ENCODE data around the gene GALNT16. TPM values are rescaled to one million over a fixed set of nuclear protein-coding genes. Genes with fewer than 3 reads are reported as not detected.
"Not testable (repeated sequence)": the region's sequence is repeated elsewhere in the genome, so short reads cannot be mapped to it uniquely, and the experiment has no call there.

Gene GALNT16
- total RNA-seq (2014; rRNA removed) (0.17 and 0.33 TPM in 2 replicates), Bru-seq, nascent RNA (percentile 16 among the genes with signal in this experiment), BruChase-seq, experiment 1, labeled RNA remaining after a 6-hour chase (percentile 32 among the genes with signal in this experiment), BruChase-seq, experiment 2, labeled RNA remaining after a 2-hour chase (percentile 38 among the genes with signal in this experiment)
- long read RNA-seq = 0 reads

DNA sequence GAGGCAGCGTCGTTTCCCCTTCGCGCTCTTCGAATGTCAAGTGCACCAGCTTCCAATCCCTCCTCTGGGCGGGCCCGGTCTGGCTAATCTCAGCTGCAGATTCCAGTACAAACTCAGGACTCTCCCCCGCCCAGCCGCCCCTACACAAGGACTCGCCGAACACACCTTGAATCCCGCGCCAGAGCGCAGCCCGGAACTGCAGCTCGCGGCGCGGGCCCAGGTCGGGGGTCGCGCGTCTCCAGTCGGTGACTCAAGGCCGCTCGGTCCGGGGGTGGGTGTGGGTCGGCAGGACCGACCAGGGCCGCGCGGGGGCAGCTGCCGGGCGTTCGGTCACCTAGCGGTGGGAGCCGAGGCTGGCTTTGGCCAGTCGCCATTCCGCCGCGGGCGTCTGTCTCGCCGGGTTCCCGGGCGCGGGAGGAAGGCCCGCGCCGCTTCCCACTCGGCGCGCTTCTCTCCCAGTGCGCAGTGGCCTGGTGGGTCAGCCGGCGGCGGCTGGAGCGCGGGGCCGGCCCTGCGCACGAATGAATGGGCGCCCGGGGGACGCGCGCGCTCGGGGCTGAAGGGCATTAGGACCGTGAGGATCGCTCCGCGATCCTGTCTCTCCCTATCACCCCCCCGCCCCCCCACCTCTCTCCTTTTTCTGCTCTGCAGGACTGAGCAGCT, at the start of gene GALNT16:
Gene GALNT16, plus strand, starts transcription at position 632 of the 663 bp plus-strand sequence. CDS start 133 bp downstream, outside the sequence.
- H3K4me3 ChIP-seq (ENCODE audit: low read length) = peak within 1 kb of the TSS; percentile 54
- CTCF ChIA-PET = no interaction called here
- POLR2A ChIA-PET (ENCODE audit: unreplicated experiment) = no interaction called here

DNA sequence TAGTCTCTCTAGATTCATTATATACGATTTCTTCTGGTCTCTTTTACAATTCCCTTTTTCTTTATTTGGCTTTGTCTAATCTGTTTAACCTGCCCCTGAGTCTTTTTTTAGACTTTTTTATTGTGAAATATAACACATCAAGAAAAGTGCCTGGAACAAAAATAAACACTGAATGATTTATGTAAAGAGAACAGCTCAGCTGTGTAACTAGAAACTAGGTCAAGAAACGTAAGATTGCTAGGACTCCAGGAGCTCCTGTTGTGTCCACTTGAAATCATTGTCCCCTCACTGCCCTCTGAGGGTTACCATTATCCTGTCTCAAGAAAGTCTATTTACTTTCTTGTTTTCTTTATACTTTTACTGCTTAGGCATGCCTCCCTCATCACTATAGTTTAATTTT, 45.6 kb upstream of the GALNT16 start:
- peaks cover 8% of the 10 kb centered on the region; the same call in 1 of the 2 replicates for H3K36me3 ChIP-seq (ENCODE audit: low read depth, low read length)
- peak; percentile 100 for ATAC-seq
- no peak for TF ChIP-seq EZH2 (IDR thresholded peaks at IDR 0.05; ENCODE audit: low read length, unreplicated experiment)
- no peak for TF ChIP-seq CTCF (conservative IDR thresholded peaks at IDR 0.05; ENCODE audit: low read depth, low read length)
- H3K4me3 ChIP-seq (ENCODE audit: low read length) = no peak overlapping the region
- H4K20me1 ChIP-seq (ENCODE audit: low read length) = no peaks in the 10 kb centered on the region
- intact Hi-C loops (cut with micrococcal nuclease) = loop anchor here (1.0 kb wide), 3 partner anchors 10 to 85 kb away; no protein-coding TSS in a partner anchor
- no peak overlapping the region for H2AFZ ChIP-seq (ENCODE audit: low read length)
- no peaks in the 10 kb centered on the region for H3K9me2 ChIP-seq (replicated peaks; ENCODE audit: low read length)
- H3K4me2 ChIP-seq (ENCODE audit: low read length) = no peak overlapping the region
- no TSS peak for BruUV-seq (replicated peaks)
- POLR2A ChIA-PET (ENCODE audit: unreplicated experiment) = interaction anchor here (0.6 kb wide), 1 partner anchor 144 kb away, joined by 15 read pairs; no protein-coding TSS in a partner anchor
- peak; percentile 31 for DNase-seq
- H3K9me3 ChIP-seq (ENCODE audit: low read length) = no peaks in the 10 kb centered on the region
- CTCF ChIA-PET = interaction anchor here (0.5 to 0.9 kb wide), 3 partner anchors 33 to 85 kb away, joined by 3 to 5 read pairs (median 4); no protein-coding TSS in a partner anchor
- H3K79me2 ChIP-seq (ENCODE audit: low read length) = no peaks in the 10 kb centered on the region
- no peaks in the 10 kb centered on the region for H3F3A ChIP-seq (ENCODE audit: low read length, unreplicated experiment)
- no peak overlapping the region for H3K9ac ChIP-seq (ENCODE audit: low read length)
- H3K27ac ChIP-seq (ENCODE audit: low read length) = 0 out of 2 replicates have a peak overlapping the region, but pooled peaks have one; percentile 3
- peaks cover 8% of the 10 kb centered on the region; the same call in 1 of the 2 replicates for H3K4me1 ChIP-seq (ENCODE audit: insufficient read depth, low read length)
- H3K27me3 ChIP-seq (ENCODE audit: low read length) = no peaks in the 10 kb centered on the region

More for the DNA sequence above, at the start of gene GALNT16:
- intact Hi-C loops (cut with micrococcal nuclease) = loop anchor here (5.0 kb wide), 1 partner anchor 38 kb away; no protein-coding TSS in a partner anchor
- H3K36me3 ChIP-seq (ENCODE audit: low read depth, low read length) = no peaks in the 10 kb centered on the region
- no peaks in the 10 kb centered on the region for H4K20me1 ChIP-seq (ENCODE audit: low read length)
- H3K9me3 ChIP-seq (ENCODE audit: low read length) = no peaks in the 10 kb centered on the region
- TF ChIP-seq CTCF (conservative IDR thresholded peaks at IDR 0.05; ENCODE audit: low read depth, low read length) = 0 out of 2 replicates have a peak, but pooled peaks have one; percentile 9
- TF ChIP-seq EZH2phosphoT487 (IDR thresholded peaks at IDR 0.05; ENCODE audit: borderline replicate concordance, low read length) = peak; percentile 61; the same call in 1 of the 2 replicates
- peak; percentile 79 for TF ChIP-seq EZH2 (IDR thresholded peaks at IDR 0.05; ENCODE audit: low read length, unreplicated experiment)
- no peaks in the 10 kb centered on the region for H3K79me2 ChIP-seq (ENCODE audit: low read length)
- ATAC-seq (no peak), DNase-seq (no peak)
- H2AFZ ChIP-seq (ENCODE audit: low read length) = no peak within 1 kb of the TSS; the same call in 1 of the 2 replicates
- no peaks in the 10 kb centered on the region for H3F3A ChIP-seq (ENCODE audit: low read length, unreplicated experiment)
- peak within 1 kb of the TSS; percentile 77 for H3K4me2 ChIP-seq (ENCODE audit: low read length)
- H3K4me1 ChIP-seq (ENCODE audit: insufficient read depth, low read length) = peaks cover 7% of the 10 kb centered on the region; the same call in 1 of the 2 replicates
- H3K9ac ChIP-seq (ENCODE audit: low read length) = no peak within 1 kb of the TSS
- H3K27ac ChIP-seq (ENCODE audit: low read length) = no peak within 1 kb of the TSS
- H3K9me2 ChIP-seq (replicated peaks; ENCODE audit: low read length) = no peaks in the 10 kb centered on the region
- H3K27me3 ChIP-seq (ENCODE audit: low read length) = peaks cover 55% of the 10 kb centered on the region
- no TSS peak for BruUV-seq (replicated peaks)

GRCh38 chr14:69217663-69218062, 42.3 kb upstream of the GALNT16 start:
- H2AFZ ChIP-seq (ENCODE audit: low read length); H4K20me1 ChIP-seq (ENCODE audit: low read length); H3K4me3 ChIP-seq (ENCODE audit: low read length); H3K9ac ChIP-seq (ENCODE audit: low read length); H3F3A ChIP-seq (ENCODE audit: low read length, unreplicated experiment); H3K27me3 ChIP-seq (ENCODE audit: low read length); DNase-seq; H3K4me1 ChIP-seq (ENCODE audit: insufficient read depth, low read length); intact Hi-C loops (cut with micrococcal nuclease); H3K79me2 ChIP-seq (ENCODE audit: low read length); ATAC-seq; POLR2A ChIA-PET (ENCODE audit: unreplicated experiment); H3K36me3 ChIP-seq (ENCODE audit: low read depth, low read length); H3K9me3 ChIP-seq (ENCODE audit: low read length); CTCF ChIA-PET; BruUV-seq (replicated peaks); H3K4me2 ChIP-seq (ENCODE audit: low read length); H3K9me2 ChIP-seq (replicated peaks; ENCODE audit: low read length); H3K27ac ChIP-seq (ENCODE audit: low read length): not testable (repeated sequence)

All from PC-3 (cell line).